Left kidney (tissue), 2 donors: ENCODE results near the gene NCAPD2. TPM values are rescaled to one million over a fixed set of nuclear protein-coding genes. Genes with fewer than 3 reads are reported as not detected.
"Not testable (repeated sequence)": the region's sequence is repeated elsewhere in the genome, so short reads cannot be mapped to it uniquely, and the experiment has no call there.

Source experiments
- DNase-seq: peaks from one replicate; pipeline ENCODE4 v3.0.0-alpha.2; 2013
- polyA plus RNA-seq: library from polyadenylated mRNA; unstranded; fragments of 120-200 nt; gene quantifications from one replicate; pipeline ENCODE4 v1.2.1, GENCODE V29; 2013; ENCODE audit not compliant: insufficient read length

Gene NCAPD2
- polyA plus RNA-seq, 1 donor: 83.5 TPM

DNA sequence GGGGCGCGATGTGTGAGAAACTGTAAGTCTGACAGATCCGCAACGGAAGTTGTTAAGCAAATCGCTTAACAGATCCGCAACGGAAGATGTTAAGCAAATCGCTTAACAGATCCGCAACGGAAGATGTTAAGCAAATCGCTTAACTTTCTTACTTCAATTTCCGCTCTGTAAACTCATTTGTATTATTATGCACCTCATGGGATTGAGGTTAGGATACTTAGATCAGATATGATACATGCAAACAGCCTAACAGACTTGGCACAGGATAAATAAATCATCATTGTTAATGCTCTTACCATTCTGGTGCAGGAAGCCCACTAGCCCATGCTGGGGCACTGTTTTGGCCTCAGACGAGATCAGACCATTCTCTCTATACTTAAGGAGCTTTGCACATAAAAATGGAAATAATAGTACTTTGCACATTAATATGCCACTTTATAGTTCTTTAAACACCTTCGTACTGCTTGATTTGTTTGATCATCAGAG lies 399 bp downstream of the NCAPD2 start:
- peak; percentile 11 for DNase-seq

DNA sequence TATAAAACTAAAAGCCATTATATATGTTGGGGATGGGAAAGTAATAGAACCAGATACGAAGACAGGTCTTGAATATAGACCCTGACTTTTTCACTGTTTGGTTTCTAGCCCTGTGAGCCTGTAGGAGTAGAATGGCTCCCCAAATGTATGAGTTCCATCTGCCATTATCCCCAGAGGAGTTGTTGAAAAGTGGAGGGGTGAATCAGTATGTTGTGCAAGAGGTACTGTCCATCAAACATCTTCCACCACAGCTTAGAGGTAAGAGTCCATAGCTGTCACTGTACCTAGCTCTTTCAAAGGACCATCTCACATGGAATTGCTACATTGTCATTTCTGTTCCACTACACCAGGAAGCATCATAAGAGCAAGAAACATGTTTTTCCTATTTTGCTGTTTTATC lies 1.1 kb downstream of the NCAPD2 start:
- no peak for DNase-seq

DNA sequence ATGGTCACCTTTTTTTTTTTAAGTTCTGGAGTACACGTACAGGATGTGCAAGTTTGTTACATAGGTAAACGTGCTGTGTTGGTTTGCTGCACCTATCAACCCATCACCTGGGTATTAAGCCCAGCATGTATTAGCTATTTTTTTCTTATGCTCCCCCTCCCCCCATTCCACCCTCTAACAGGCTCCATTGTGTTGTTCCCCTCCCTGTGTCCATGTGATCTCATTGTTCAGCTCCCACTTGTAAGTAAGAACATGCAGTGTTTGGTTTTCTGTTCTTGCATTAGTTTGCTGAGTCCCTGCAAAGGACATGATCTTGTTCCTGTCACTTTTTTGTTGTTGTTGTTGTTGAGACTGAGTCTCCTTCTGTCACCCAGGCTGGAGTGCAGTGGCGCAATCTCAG lies 3.4 kb downstream of the NCAPD2 start:
- not testable (repeated sequence) for DNase-seq

DNA sequence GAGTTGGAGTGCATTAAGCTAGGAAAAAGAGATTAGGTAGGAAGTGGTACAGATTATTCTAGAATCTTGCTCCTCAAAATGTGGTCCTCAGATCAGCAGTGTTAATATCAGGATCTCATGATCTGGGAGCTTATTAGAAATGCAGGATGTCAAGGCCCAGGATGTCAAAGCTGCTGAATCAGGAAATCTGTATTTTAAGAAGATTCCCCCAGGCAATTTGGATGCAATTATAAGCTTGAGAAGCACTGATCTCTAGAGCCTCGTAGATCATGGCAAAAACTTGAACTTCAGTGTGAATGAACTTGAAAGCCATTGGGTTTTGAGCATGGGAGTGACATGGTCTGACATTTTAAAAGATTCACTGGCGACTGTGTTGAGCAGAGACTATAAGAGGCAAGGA lies 6.6 kb downstream of the NCAPD2 start:
- no peak for DNase-seq

DNA sequence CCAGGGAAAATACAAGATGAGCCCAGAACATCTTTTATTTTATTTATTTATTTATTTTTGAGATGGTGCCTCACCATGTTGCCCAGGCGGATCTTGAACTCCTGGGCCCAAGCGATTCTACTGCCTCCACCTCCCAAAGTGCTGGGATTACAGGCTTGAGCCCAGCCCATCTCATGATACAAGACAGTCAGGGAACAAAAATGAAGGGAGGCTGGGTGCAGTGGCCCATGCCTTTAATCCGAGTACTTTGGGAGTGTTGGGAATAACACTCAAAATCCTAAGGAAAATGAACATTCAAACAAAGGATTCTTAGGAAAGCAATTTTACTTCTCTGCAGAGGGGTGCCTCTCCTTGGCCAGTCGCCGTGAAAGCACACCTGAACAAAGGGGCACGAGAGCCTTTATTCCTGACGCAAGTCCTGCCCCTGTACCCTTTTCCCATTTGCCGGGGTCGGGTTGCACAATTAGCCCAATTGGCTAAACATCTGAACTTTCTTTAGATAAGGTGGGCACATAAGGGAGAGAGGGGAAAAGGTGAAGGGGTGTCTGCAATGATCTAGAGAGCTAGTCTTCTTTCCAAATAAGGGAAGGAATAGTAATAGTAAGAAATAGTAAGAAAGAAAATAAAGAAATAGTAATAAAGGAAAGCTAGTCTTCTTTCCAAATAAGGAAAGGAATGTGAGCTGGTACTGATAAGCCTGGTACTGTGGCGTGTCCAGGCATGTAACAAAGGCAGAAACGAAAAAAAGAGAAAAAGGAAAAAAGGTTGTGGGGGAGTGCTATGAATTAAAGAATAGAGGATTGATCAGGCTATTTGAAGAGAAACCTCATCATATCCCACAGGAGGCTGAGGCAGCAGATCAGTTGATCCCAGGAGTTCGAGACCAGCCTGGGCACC lies 13.4 kb downstream of the NCAPD2 start:
- no peak for DNase-seq

DNA sequence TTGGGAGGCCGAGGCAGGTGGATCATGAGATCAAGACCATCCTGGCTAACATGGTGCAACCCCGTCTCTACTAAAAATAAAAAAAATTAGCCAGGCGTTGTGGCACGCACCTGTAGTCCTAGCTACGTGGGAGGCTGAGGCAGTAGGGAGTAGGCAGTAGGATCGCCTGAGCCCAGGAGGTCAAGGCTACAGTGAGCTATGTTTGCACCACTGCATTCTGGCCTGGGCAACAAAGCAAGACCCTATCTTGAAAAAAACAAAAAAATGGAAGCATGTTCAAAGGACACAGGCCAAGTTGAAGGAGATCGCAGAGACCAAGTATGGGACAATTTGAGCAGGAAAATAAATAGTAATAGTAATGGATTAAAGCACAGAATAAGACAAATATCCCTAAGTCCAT lies 14.2 kb downstream of the NCAPD2 start:
- DNase-seq: no peak

DNA sequence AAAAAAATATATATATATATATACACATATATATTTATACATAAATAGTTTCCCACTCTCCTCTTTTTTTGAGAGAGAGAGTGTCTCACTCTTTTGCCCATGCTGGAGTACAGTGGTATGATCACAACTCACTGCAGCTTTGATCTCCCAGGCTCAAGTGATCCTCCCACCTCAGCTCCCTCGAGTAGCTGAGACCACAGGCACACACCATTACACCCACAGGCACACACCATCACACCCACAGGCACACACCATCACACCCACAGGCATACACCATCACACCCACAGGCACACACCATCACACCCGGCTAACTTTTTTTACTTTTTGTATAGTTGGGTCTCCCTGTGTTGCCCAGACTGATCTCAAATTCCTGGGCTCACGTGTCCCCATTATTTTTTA lies 26.3 kb downstream of the NCAPD2 start:
- no peak for DNase-seq

DNA sequence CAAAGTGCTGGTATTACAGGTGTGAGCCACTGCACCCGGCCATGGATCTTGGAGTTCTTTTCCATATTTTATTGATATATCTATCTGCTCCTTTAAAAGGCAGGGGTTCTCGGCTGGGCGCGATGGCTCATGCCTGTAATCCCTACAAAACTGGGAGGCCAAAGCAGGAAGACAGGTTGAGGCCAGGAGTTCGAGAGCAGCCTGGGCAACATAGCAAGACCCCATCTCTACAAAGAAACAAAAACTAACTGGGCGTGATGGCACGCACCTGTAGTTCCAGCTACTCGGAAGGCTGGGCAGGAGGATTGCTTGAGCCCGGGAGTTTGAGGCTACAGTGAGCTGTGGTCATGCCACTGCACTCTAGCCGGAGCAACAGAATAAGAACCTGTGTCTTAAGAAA lies 28.3 kb downstream of the NCAPD2 start:
- no peak for DNase-seq

DNA sequence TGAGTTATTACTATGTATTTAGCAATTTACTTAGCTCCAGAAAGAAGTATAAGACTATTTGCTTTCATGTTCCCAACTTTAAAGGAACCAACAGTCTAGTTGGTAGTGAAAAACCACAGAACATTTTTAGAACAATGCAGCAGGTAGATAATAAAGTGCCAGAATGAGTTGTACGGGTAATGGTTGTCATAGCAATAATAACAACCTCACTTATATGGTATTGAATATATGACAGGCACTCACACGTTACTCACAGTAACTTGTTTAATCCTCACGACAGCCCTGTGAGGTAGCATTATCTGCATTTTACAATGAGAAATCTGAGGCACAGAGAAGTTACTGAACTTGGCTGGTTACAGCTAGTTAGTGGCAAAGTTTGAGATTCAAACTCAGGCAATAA lies 29.8 kb downstream of the NCAPD2 start:
- DNase-seq: no peak

DNA sequence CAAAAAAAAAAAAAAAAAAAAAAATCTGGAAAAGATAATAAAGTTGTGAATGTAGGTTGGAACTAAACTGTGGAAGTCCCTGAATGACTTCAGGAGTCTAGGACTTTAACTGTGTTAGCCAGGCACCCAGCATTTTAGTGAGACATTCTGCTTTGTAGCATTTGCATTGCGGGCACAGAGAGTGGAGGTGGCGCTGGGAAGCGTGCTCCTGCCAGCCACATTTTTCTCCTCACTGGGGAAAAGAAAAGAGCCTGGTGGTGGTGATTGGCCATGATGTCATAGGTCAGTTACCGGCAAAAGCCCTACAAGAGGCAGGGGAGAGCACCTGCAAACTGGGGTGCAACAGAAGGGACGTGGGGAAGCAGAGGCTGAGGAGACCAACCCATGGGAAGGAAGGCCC lies 30.7 kb downstream of the NCAPD2 start:
- no peak for DNase-seq

DNA sequence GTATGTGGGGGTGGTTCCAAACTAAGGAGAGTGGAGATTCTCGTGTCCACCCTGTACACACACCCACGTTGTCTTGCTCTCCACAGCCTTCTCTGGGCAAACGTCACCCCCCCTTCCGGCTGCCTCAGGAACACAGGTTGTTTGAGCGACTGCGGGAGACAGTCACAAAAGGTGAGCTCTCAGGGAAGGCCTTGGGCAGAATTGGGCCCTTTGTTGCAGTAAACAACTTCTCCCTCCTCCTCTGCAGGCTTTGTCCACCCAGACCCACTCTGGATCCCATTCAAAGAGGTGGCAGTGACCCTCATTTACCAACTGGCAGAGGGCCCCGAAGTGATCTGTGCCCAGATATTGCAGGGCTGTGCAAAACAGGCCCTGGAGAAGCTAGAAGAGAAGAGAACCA lies 32.3 kb downstream of the NCAPD2 start:
- DNase-seq: no peak

DNA sequence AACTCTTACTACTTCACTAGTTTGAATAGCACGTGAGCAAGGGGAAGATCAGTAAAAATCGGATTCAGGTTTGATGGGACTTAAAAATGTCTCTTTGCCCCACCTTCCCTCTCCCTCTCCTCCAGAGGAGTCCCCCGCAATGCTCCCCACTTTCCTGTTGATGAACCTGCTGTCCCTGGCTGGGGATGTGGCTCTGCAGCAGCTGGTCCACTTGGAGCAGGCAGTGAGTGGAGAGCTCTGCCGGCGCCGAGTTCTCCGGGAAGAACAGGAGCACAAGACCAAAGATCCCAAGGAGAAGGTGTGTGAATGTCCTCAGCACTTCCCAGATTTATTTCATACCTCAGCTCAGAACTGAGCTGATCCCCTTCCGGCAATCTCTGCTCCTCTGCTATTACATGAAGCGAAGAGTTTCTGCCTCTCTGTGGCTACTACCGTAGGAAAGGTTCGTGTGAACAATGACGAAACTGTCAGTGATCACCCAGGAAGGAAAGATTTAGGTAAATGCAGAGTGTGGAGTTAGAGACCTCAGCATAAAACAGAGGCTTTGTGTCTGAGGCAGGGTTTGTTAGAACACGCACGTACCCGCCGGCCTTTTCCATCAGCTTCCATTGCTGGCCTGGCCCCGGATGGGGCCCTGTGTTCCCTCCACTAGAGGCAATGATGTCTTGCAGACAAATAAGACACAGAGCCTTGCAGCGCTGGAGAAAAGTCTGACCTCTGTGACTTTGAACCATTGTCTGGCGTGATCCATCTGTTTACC lies 33.0 kb downstream of the NCAPD2 start:
- DNase-seq: no peak

DNA sequence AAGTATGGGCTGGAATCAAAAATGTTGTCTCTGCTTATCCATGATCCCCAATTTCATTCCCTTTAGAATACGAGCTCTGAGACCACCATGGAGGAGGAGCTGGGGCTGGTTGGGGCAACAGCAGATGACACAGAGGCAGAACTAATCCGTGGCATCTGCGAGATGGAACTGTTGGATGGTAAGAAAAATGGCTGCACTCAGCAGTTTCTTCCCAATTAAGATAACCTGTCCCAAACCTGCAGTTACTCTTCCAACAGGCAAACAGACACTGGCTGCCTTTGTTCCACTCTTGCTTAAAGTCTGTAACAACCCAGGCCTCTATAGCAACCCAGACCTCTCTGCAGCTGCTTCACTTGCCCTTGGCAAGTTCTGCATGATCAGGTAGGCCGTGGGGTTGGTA lies 33.8 kb downstream of the NCAPD2 start:
- DNase-seq: no peak

DNA sequence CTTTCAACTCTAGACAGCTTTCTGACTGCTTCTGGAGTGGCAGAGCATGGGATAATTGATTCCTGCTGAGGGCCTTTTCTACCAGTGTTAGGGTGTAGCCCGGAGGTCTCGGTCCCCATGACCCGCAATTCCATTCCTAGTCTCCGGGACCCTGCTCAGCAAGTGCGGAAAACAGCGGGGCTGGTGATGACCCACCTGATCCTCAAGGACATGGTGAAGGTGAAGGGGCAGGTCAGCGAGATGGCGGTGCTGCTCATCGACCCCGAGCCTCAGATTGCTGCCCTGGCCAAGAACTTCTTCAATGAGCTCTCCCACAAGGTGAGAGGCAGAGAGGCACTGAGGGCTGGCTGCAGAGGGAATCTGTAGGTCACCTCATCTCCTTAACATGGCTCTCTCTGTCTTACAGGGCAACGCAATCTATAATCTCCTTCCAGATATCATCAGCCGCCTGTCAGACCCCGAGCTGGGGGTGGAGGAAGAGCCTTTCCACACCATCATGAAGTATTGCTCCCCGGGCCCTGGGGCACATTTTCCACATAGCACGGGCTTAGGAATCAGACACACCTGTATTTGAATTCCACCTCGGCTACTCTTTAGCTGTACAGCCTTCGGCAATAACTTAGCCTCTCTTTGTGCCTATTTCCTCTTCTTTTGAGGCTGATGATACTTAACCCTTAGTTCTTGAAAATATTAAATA lies 34.8 kb downstream of the NCAPD2 start:
- no peak for DNase-seq

DNA sequence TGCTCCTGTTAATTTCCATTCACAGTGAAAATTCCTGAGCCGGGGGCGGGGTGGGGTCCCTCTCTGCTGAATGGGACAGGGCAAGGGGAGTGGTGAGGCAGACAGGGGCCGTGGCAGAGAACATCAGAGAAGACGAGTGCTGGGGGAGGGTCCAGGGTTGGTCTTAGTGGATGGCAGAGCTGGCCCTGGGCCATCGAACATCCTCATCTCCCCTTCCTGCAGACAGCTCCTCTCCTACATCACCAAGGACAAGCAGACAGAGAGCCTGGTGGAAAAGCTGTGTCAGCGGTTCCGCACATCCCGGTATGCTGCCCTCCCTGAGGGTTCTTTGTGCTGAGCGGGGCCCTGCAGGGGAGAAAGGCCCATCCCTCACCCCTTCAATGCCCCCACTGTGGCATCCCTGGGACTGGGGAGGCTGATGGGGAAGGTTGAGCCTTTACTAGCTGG lies 35.4 kb downstream of the NCAPD2 start:
- no peak for DNase-seq

DNA sequence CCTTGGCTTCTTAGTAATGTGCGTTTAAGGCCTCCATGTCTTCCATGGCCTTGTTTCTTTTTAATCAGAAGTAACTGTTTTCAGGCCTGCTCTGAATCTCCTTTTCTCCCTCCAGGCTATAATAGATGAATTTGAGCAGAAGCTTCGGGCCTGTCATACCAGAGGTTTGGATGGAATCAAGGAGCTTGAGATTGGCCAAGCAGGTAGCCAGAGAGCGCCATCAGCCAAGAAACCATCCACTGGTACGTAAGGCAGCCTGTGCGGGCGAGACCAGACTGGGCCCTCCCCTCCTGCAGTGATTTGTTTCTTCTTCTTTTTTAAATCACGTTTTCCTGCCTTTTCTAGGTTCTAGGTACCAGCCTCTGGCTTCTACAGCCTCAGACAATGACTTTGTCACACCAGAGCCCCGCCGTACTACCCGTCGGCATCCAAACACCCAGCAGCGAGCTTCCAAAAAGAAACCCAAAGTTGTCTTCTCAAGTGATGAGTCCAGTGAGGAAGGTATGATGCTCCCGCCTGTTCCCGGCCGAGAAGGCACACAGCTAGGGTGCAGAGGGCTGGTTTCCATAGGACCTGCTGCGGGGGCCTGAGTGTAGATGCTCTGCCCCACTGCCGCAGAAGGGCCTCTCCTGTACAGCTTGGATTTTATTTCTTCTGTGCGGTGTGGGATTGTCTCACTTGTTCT lies 36.8 kb downstream of the NCAPD2 start:
- no peak for DNase-seq

DNA sequence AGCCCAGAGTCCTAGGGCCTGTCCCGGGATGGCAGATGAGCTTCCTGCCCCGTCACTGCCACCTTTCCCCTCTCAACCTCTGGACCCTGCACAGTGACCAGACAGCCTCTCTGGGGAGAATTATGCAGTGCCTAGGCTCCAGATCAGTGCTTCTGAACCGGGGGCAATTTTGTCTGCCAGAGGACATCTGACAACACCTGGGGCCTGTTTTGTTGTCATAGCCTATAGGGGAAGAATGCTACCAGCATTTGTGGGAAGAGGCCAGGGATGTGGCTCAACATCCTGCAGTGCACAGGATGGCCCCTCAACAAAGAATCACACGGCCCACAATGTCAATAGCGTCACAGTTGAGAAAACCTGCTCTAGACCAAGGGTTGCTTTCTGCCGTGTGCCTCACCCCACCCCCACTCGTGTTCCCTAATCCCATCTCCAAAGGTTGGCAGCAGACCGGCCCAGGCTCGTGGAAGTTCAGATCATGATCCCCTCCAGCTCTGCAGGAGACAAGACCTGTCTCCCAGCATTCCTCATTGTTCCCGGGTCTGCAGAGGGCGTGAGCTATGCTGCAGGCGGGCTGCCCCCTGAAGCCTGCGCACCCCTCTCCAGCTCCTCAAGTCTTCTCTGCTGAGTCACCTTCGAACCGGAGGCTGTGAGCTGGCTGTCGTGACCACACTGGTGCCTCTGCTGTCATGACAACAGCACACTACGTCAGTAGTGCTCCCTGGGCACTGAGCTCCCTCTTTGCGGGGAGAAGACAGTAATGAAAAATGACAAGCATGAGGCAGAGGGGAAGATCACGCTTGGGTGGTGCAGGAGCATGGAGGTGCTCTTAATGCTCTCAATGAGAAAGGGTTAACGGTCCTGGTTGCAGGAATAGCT lies 38.4 kb downstream of the NCAPD2 start:
- DNase-seq: peak; percentile 30

DNA sequence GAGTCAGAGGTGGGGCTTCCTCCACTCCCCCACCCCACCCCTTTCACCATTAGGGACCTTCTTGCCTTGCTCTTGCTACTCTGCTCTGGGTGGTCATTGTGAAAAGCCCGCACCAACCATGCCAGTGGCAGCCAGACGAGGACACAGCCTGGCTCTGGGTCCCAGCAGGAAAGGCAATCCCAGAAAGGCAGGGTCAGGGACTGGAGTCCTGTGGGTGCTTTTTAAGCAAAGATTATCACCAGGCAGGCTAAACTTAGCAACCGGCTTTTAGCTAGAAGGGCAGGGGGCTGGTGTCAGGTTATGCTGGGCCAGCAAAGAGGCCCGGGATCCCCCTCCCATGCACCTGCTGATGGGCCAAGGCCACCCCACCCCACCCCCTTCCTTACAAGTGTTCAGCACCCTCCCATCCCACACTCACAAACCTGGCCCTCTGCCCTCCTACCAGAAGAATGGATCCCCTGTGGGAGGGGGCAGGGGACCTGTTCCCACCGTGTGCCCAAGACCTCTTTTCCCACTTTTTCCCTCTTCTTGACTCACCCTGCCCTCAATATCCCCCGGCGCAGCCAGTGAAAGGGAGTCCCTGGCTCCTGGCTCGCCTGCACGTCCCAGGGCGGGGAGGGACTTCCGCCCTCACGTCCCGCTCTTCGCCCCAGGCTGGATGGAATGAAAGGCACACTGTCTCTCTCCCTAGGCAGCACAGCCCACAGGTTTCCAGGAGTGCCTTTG lies 39.2 kb downstream of the NCAPD2 start:
- peak; percentile 77 for DNase-seq

DNA sequence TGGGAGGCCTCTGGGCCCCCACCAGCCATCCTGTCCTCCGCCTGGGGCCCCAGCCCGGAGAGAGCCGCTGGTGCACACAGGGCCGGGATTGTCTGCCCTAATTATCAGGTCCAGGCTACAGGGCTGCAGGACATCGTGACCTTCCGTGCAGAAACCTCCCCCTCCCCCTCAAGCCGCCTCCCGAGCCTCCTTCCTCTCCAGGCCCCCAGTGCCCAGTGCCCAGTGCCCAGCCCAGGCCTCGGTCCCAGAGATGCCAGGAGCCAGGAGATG lies 39.7 kb downstream of the NCAPD2 start:
- no peak for DNase-seq

DNA sequence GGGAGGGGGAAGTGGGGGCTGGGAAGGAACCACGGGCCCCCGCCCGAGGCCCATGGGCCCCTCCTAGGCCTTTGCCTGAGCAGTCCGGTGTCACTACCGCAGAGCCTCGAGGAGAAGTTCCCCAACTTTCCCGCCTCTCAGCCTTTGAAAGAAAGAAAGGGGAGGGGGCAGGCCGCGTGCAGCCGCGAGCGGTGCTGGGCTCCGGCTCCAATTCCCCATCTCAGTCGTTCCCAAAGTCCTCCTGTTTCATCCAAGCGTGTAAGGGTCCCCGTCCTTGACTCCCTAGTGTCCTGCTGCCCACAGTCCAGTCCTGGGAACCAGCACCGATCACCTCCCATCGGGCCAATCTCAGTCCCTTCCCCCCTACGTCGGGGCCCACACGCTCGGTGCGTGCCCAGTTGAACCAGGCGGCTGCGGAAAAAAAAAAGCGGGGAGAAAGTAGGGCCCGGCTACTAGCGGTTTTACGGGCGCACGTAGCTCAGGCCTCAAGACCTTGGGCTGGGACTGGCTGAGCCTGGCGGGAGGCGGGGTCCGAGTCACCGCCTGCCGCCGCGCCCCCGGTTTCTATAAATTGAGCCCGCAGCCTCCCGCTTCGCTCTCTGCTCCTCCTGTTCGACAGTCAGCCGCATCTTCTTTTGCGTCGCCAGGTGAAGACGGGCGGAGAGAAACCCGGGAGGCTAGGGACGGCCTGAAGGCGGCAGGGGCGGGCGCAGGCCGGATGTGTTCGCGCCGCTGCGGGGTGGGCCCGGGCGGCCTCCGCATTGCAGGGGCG lies 40.2 kb downstream of the NCAPD2 start, which contains the start of gene GAPDH:
Gene GAPDH, plus strand, starts transcription at position 595 of the 772 bp plus-strand sequence. CDS start 316 bp downstream, outside the sequence.
- DNase-seq: peak; percentile 96
